BJ (cell line): ENCODE data around the gene TIAM2. TPM values are rescaled to one million over a fixed set of nuclear protein-coding genes. Genes with fewer than 3 reads are reported as not detected.

Source experiments
- CTCF ChIA-PET: fragments of 350-600 bp; formaldehyde crosslinking; extraction: SDS; loops from one replicate; lab custom pipeline; 2021; ENCODE audit warnings: antibody characterized with exemption, inconsistent platforms; lab: Yijun Ruan, JAX
- POLR2A ChIA-PET: fragments of 300-600 bp; sonication (Branson Sonifier 250); formaldehyde crosslinking; extraction: SDS; loops from one replicate; lab custom pipeline; 2021; ENCODE audit warnings: antibody characterized with exemption; lab: Charles Lee
- DNase-seq: peaks from one replicate; pipeline ENCODE4 v3.0.0-alpha.2; 2011; ENCODE audit warnings: low read depth
- H3K27me3 ChIP-seq: 2 replicates; pipeline ENCODE4 v1.6.0; 2011; ENCODE audit warnings: low read length; ENCODE audit not compliant: control insufficient read depth, insufficient read depth
- H3K36me3 ChIP-seq: 2 replicates; pipeline ENCODE4 v1.5.1; 2011; ENCODE audit warnings: low read length; ENCODE audit not compliant: control insufficient read depth, insufficient read depth
- H3K4me3 ChIP-seq: 2 replicates; pipeline ENCODE4 v1.5.1; 2011; ENCODE audit warnings: low read depth, mild to moderate bottlenecking, control low read depth, low read length
- polyA plus RNA-seq: library from polyadenylated mRNA; depleted of rRNA; stranded (reverse); fragments of >200 nt; gene quantifications from 2 replicates; pipeline ENCODE4 v1.2.3, GENCODE V29; 2011
- TF ChIP-seq, protein P1 (sequence below): IDR thresholded peaks from 2 replicates; pipeline ENCODE4 v1.5.1; 2011; ENCODE audit warnings: low read depth, mild to moderate bottlenecking, control low read depth, inconsistent platforms, low read length, moderate library complexity; ENCODE audit not compliant: insufficient read depth

TIAM2 gene
- polyA plus RNA-seq, 1 experiment, result 4.6 TPM

DNA sequence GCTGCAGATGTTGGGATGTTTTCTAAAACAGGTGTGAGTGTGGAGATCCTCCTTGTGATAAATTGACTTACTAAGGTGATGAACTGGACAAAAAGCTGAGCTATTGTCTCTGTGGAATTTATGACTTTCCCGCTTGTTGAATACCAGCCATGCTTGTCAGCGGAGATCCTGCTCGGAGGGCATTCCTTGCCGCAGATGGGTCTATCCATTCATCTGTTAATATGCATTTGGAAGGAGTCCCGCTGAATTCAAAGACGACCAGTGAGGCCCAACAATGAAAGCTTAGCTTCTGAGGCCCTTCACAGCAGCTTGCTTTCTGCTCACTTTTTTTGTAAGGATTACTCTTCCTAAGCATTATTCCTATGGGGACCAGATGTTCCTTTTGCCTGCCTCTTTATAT lies 124.9 kb downstream of the TIAM2 start:
- DNase-seq, result no peak
- Histone ChIP-seq H3K4me3 (no peak overlapping the region), H3K36me3 (no peaks in the 10 kb centered on the region), H3K27me3 (no peaks in the 10 kb centered on the region)
- ChIA-PET CTCF (no interaction called here), POLR2A (no interaction called here)
- TF ChIP-seq, protein P1, sequence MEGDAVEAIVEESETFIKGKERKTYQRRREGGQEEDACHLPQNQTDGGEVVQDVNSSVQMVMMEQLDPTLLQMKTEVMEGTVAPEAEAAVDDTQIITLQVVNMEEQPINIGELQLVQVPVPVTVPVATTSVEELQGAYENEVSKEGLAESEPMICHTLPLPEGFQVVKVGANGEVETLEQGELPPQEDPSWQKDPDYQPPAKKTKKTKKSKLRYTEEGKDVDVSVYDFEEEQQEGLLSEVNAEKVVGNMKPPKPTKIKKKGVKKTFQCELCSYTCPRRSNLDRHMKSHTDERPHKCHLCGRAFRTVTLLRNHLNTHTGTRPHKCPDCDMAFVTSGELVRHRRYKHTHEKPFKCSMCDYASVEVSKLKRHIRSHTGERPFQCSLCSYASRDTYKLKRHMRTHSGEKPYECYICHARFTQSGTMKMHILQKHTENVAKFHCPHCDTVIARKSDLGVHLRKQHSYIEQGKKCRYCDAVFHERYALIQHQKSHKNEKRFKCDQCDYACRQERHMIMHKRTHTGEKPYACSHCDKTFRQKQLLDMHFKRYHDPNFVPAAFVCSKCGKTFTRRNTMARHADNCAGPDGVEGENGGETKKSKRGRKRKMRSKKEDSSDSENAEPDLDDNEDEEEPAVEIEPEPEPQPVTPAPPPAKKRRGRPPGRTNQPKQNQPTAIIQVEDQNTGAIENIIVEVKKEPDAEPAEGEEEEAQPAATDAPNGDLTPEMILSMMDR, result no peak

DNA sequence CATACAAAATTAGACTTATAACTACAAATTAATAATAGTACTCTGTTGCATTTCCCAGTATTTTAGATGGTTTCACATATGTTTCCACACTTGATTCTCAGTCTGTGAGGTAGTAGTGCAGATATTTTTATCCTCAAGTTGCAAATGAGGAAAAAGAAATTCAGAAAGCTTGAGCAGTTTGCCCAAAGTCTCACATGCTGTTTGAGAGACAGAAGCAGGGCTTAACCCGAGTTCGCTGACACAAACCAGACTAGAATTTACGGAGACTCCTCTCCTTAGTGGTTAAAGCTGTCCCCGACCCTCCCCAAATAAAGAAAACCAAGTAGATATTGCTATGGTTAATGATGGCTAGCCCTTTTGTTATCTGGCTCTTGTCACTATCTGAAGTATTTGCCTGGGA lies 126.2 kb downstream of the TIAM2 start:
- ChIA-PET POLR2A (no interaction called here), CTCF (interaction anchor here (1.0 to 2.1 kb wide), 3 partner anchors 20 to 50 kb away, joined by 3 to 5 read pairs (median 3); no protein-coding TSS in a partner anchor)
- TF ChIP-seq, protein P1, result no peak
- Histone ChIP-seq H3K4me3 (no peak overlapping the region), H3K27me3 (no peaks in the 10 kb centered on the region), H3K36me3 (no peaks in the 10 kb centered on the region)
- DNase-seq, result no peak

DNA sequence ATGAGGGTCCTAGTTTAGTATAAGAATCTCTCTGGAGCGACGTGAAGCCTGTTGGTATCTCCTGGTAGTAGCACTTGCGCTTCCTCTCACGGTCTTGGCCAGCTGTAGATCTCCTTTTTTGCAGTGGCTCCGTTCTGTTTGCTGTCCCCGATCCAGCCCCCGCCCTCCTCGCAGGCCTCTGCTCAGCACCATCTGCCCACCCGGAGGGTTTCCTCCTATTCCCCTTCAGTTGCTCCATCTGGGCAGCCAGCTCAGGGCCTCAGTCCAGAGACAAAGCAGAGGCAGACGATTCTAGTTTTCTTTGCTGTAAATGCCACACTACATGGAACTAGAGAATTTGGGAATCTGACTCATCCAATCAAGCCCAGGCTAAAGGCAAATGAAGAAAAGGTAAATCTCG lies 126.6 kb downstream of the TIAM2 start:
- TF ChIP-seq, protein P1, result no peak
- no peak for DNase-seq
- ChIA-PET CTCF (interaction anchor here (1.0 to 2.1 kb wide), 4 partner anchors 21 to 194 kb away, joined by 3 to 5 read pairs (median 4); no protein-coding TSS in a partner anchor), POLR2A (no interaction called here)
- H3K36me3 ChIP-seq, result no peaks in the 10 kb centered on the region
- no peaks in the 10 kb centered on the region for H3K27me3 ChIP-seq
- H3K4me3 ChIP-seq, result 0 out of 2 replicates have a peak overlapping the region, but pooled peaks have one; percentile 13

DNA sequence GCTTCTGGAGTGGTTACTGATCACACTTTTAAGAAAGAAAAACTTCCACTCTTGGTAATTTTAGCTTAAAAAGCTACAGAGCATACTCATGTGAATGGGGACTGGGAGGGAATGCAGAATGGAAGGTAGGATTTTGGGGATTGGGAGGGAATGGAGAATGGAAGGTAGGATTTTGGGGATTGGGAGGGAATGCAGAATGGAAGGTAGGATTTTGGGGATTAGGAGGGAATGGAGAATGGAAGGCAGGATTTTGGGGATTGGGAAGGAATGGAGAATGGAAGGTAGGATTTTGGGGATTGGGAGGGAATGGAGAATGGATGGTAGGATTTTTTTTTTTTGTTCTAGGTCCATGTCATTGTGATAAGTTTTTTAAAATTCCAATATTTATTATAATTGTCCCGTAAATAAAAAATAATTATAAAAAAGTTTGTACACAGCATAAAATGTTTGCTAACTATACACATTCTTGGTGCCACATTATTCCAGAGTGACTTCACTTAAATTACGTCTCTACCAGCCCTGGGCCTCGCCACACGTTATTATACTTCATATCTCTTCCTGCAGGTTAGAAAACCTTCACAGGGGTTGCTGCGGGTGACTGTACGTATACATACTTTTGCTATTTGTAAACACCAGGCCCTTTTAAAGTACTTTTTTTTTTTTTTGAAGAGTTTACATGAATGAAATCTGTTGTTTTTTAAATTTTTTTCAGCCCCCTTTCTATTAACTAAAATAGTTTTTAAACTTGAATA lies 127.3 kb downstream of the TIAM2 start:
- no peaks in the 10 kb centered on the region for H3K27me3 ChIP-seq
- DNase-seq, result no peak
- no peaks in the 10 kb centered on the region for H3K36me3 ChIP-seq
- ChIA-PET CTCF (interaction anchor here (1.0 to 2.1 kb wide), 4 partner anchors 21 to 195 kb away, joined by 3 to 5 read pairs (median 4); no protein-coding TSS in a partner anchor), POLR2A (no interaction called here)
- TF ChIP-seq, protein P1, result no peak
- H3K4me3 ChIP-seq, result no peak overlapping the region

DNA sequence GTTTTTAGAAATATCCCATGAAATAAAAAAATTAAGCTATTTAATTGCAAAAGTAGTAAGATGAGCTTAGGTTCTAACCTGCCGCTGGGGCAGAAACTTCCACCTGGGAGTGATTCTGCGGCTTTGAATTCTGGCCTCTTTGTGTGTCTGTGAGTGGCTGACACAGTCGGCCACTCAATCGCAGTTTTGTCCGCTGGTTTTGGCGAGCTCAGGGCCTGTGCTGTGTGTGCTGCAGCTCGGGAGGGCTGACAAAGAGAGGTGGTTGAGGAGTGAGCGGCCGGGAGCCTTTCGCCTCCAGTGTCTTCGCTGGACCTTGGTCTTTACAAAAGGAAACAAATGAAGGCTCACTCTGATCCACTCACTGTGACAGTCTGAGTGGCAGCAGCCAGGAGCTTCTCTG lies 128.4 kb downstream of the TIAM2 start:
- Histone ChIP-seq H3K4me3 (no peak overlapping the region), H3K36me3 (no peaks in the 10 kb centered on the region), H3K27me3 (no peaks in the 10 kb centered on the region)
- DNase-seq, result no peak
- TF ChIP-seq, protein P1, result no peak
- POLR2A ChIA-PET, result no interaction called here
- CTCF ChIA-PET, result no interaction called here
